ENCODE results near the gene GRID1.

DNA sequence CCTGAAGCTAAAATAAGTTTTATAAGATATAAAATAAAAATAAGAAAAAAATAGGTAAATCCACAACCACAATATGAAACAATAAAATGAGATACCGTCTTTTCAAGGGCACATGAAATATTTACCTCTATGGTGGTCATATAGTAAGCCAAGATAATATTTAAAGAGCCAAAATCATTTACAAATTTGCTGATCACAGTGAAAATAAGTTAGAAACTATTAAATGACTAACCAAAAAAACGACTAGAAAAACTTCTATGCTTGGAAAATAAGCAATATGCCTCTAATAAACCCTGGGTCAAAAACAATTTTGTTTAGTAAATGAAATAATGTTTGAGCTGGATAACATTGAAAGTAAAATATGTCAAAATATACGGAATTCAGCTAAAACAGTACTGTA lies 535.2 kb downstream of the GRID1 start:
- no peak for TF ChIP-seq YY1 (IDR thresholded peaks at IDR 0.05; ENCODE audit: low read depth)
- TF ChIP-seq, protein P1, sequence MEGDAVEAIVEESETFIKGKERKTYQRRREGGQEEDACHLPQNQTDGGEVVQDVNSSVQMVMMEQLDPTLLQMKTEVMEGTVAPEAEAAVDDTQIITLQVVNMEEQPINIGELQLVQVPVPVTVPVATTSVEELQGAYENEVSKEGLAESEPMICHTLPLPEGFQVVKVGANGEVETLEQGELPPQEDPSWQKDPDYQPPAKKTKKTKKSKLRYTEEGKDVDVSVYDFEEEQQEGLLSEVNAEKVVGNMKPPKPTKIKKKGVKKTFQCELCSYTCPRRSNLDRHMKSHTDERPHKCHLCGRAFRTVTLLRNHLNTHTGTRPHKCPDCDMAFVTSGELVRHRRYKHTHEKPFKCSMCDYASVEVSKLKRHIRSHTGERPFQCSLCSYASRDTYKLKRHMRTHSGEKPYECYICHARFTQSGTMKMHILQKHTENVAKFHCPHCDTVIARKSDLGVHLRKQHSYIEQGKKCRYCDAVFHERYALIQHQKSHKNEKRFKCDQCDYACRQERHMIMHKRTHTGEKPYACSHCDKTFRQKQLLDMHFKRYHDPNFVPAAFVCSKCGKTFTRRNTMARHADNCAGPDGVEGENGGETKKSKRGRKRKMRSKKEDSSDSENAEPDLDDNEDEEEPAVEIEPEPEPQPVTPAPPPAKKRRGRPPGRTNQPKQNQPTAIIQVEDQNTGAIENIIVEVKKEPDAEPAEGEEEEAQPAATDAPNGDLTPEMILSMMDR (IDR thresholded peaks at IDR 0.05), result no peak
